ENCODE results near the gene SEBOX.

DNA sequence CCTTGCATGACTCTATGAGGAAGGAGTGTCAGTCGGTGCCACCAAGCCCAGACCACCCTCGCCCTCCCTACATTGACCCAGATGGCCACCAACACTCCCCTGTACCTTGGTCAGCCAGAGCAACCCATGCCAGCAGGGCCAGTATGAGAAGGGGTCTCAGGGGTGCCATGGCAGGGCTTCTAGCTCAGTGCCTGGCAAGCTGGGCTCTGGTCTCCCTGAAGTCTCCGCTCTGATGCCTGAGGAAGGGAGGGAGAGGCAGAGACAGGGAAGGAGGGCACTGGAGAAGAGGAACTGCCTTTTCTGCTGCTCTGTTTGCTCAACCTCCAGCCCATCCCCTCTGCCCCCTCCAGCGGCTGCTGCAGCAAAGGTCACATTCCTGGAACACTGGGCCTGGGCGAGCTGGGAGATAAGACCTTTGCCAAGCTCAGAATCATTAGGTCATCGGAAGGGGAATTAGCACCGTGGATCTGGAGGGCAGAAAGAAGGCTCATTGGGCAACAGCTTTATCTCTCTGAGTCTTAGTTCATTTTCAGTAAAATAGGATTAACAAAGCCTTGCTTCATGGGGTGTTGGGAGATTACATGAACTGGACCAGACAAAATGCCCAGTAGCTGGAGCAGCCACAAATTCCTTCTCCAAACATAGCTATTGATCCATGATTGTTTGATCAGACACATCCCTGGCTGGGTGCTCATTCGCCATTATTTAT lies 5.2 kb upstream of the SEBOX start, which contains the start of gene VTN:
- no peak for TF ChIP-seq POLR2AphosphoS5 (IDR thresholded peaks at IDR 0.05; ENCODE audit: low read depth, low read length)
- no peak for TF ChIP-seq TAF1 (IDR thresholded peaks at IDR 0.05; ENCODE audit: borderline replicate concordance, insufficient read depth, low read length)
- no peak for TF ChIP-seq SIN3A (IDR thresholded peaks at IDR 0.05; ENCODE audit: borderline replicate concordance, insufficient read depth, low read length)
- TF ChIP-seq, protein P1, sequence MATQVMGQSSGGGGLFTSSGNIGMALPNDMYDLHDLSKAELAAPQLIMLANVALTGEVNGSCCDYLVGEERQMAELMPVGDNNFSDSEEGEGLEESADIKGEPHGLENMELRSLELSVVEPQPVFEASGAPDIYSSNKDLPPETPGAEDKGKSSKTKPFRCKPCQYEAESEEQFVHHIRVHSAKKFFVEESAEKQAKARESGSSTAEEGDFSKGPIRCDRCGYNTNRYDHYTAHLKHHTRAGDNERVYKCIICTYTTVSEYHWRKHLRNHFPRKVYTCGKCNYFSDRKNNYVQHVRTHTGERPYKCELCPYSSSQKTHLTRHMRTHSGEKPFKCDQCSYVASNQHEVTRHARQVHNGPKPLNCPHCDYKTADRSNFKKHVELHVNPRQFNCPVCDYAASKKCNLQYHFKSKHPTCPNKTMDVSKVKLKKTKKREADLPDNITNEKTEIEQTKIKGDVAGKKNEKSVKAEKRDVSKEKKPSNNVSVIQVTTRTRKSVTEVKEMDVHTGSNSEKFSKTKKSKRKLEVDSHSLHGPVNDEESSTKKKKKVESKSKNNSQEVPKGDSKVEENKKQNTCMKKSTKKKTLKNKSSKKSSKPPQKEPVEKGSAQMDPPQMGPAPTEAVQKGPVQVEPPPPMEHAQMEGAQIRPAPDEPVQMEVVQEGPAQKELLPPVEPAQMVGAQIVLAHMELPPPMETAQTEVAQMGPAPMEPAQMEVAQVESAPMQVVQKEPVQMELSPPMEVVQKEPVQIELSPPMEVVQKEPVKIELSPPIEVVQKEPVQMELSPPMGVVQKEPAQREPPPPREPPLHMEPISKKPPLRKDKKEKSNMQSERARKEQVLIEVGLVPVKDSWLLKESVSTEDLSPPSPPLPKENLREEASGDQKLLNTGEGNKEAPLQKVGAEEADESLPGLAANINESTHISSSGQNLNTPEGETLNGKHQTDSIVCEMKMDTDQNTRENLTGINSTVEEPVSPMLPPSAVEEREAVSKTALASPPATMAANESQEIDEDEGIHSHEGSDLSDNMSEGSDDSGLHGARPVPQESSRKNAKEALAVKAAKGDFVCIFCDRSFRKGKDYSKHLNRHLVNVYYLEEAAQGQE (IDR thresholded peaks at IDR 0.05; ENCODE audit: insufficient read depth in 1 of 2, low read depth in 2 of 2, low read length in 2 of 2) = no peak; a peak in 1 of 4 replicates
- TF ChIP-seq FOXP2 (optimal IDR thresholded peaks at IDR 0.05; ENCODE audit: borderline replicate concordance, extremely low read depth, extremely low read length, insufficient read depth) = no peak

Measured in PFSK-1 (cell line).